Mucosa of rectum (tissue), 2 donors: ENCODE data around the gene P2RY14.
A peak's percentile ranks its signal among the peaks of the same experiment; 100 is the strongest.

Experiments used
- H3K27ac ChIP-seq, 2 donors: one replicate each; pipeline ENCODE4 v1.7.0; 2013; ENCODE audit warnings: inconsistent platforms in 2 of 2, low read depth in 2 of 2, low read length in 2 of 2
- H3K27me3 ChIP-seq, 2 donors: one replicate each; pipeline ENCODE4 v1.7.0; 2013; ENCODE audit warnings: low read length in 2 of 2; ENCODE audit not compliant: control insufficient read depth in 2 of 2, insufficient read depth in 2 of 2
- H3K36me3 ChIP-seq, 2 donors: one replicate each; pipeline ENCODE4 v1.7.0; 2013; ENCODE audit warnings: low read length in 2 of 2; ENCODE audit not compliant: control insufficient read depth in 2 of 2, insufficient read depth in 2 of 2
- H3K4me1 ChIP-seq, 2 donors: one replicate each; pipeline ENCODE4 v1.7.0; 2013; ENCODE audit warnings: low read length in 2 of 2, mild to moderate bottlenecking in 1 of 2; ENCODE audit not compliant: control insufficient read depth in 2 of 2, insufficient read depth in 2 of 2
- H3K4me3 ChIP-seq, 2 donors: one replicate each; pipeline ENCODE4 v1.7.0; 2013; ENCODE audit warnings: low read length in 2 of 2
- H3K9ac ChIP-seq, 2 donors: one replicate each; pipeline ENCODE4 v1.7.0; 2013; ENCODE audit warnings: low read length in 2 of 2, low read depth in 1 of 2, mild to moderate bottlenecking in 1 of 2
- H3K9me3 ChIP-seq, 2 donors: one replicate each; pipeline ENCODE4 v1.7.0; 2013; ENCODE audit warnings: low read length in 2 of 2; ENCODE audit not compliant: control insufficient read depth in 2 of 2
- donor health status: healthy.
- donor health status: Normal muscosa, but diverticular disease.

P2RY14 gene

GRCh38 chr3:151283387-151283786 lies 5.0 kb upstream of the P2RY14 start:
- H3K27ac ChIP-seq = peak overlapping the region in 1 of 2 donors; percentile 41
- no peak overlapping the region for H3K9ac ChIP-seq
- H3K4me3 ChIP-seq = no peak overlapping the region
- H3K4me1 ChIP-seq = peaks cover 0 to 6% of the 10 kb centered on the region in 2 donors
- no peaks in the 10 kb centered on the region for H3K27me3 ChIP-seq
- no peaks in the 10 kb centered on the region for H3K9me3 ChIP-seq
- no peaks in the 10 kb centered on the region for H3K36me3 ChIP-seq

- Histone ChIP-seq H3K27me3 (no peaks in the 10 kb centered on the region), H3K9ac (no peak overlapping the region)
Observed at GRCh38 chr3:151282921-151283320, 4.6 kb upstream of the P2RY14 start.

GRCh38 chr3:151281671-151282324 lies 3.5 kb upstream of the P2RY14 start:
- Histone ChIP-seq H3K27ac (peak overlapping the region in 1 of 2 donors; percentile 26), H3K27me3 (no peaks in the 10 kb centered on the region), H3K9me3 (no peaks in the 10 kb centered on the region), H3K4me1 (peaks cover 0 to 6% of the 10 kb centered on the region in 2 donors), H3K9ac (no peak overlapping the region), H3K36me3 (no peaks in the 10 kb centered on the region), H3K4me3 (no peak overlapping the region)

More at GRCh38 chr3:151282921-151283320, 4.6 kb upstream of the P2RY14 start:
- Histone ChIP-seq H3K27ac (peak overlapping the region in 1 of 2 donors; percentile 41), H3K36me3 (no peaks in the 10 kb centered on the region), H3K9me3 (no peaks in the 10 kb centered on the region), H3K4me1 (peaks cover 0 to 6% of the 10 kb centered on the region in 2 donors), H3K4me3 (no peak overlapping the region)

GRCh38 chr3:151276687-151277042 lies 1.7 kb downstream of the P2RY14 start:
- Histone ChIP-seq H3K36me3 (no peaks in the 10 kb centered on the region), H3K27ac (peak overlapping the region in 1 of 2 donors; percentile 11), H3K9me3 (no peaks in the 10 kb centered on the region), H3K27me3 (no peaks in the 10 kb centered on the region), H3K4me3 (peak overlapping the region; percentile 13 to 19), H3K4me1 (no peaks in the 10 kb centered on the region), H3K9ac (peak overlapping the region in 1 of 2 donors; percentile 27)

GRCh38 chr3:151276038-151276686 lies 2.2 kb downstream of the P2RY14 start:
- H3K9ac ChIP-seq = no peak overlapping the region
- H3K27me3 ChIP-seq = no peaks in the 10 kb centered on the region
- no peaks in the 10 kb centered on the region for H3K36me3 ChIP-seq
- H3K9me3 ChIP-seq = no peaks in the 10 kb centered on the region
- H3K4me1 ChIP-seq = no peaks in the 10 kb centered on the region
- peak overlapping the region; percentile 13 to 19 for H3K4me3 ChIP-seq
- no peak overlapping the region for H3K27ac ChIP-seq

GRCh38 chr3:151275091-151275490 lies 3.3 kb downstream of the P2RY14 start:
- Histone ChIP-seq H3K36me3 (no peaks in the 10 kb centered on the region), H3K4me3 (peak overlapping the region in 1 of 2 donors; percentile 26), H3K4me1 (no peaks in the 10 kb centered on the region), H3K9me3 (no peaks in the 10 kb centered on the region), H3K27me3 (no peaks in the 10 kb centered on the region), H3K27ac (no peak overlapping the region), H3K9ac (no peak overlapping the region)

- H3K27ac ChIP-seq = peak overlapping the region in 1 of 2 donors; percentile 30
- no peaks in the 10 kb centered on the region for H3K36me3 ChIP-seq
- no peak overlapping the region for H3K9ac ChIP-seq
- H3K9me3 ChIP-seq = no peaks in the 10 kb centered on the region
- no peak overlapping the region for H3K4me3 ChIP-seq
- H3K4me1 ChIP-seq = peaks cover 0 to 2% of the 10 kb centered on the region in 2 donors
- no peaks in the 10 kb centered on the region for H3K27me3 ChIP-seq
Observed at GRCh38 chr3:151269631-151270030, 8.7 kb downstream of the P2RY14 start.

- no peaks in the 10 kb centered on the region for H3K9me3 ChIP-seq
- H3K9ac ChIP-seq = no peak overlapping the region
- H3K27ac ChIP-seq = peak overlapping the region in 1 of 2 donors; percentile 14
- no peaks in the 10 kb centered on the region for H3K27me3 ChIP-seq
- H3K4me3 ChIP-seq = no peak overlapping the region
- no peaks in the 10 kb centered on the region for H3K36me3 ChIP-seq
- H3K4me1 ChIP-seq = peaks cover 0 to 3% of the 10 kb centered on the region in 2 donors
Observed at GRCh38 chr3:151268267-151269235, 9.8 kb downstream of the P2RY14 start.

GRCh38 chr3:151267066-151267465 lies 11.3 kb downstream of the P2RY14 start:
- H3K9me3 ChIP-seq = no peaks in the 10 kb centered on the region
- H3K4me3 ChIP-seq = no peak overlapping the region
- H3K9ac ChIP-seq = no peak overlapping the region
- H3K4me1 ChIP-seq = peaks cover 0 to 3% of the 10 kb centered on the region in 2 donors
- no peaks in the 10 kb centered on the region for H3K36me3 ChIP-seq
- no peaks in the 10 kb centered on the region for H3K27me3 ChIP-seq
- peak overlapping the region; percentile 11 to 41 for H3K27ac ChIP-seq

GRCh38 chr3:151265866-151266265 lies 12.5 kb downstream of the P2RY14 start:
- Histone ChIP-seq H3K4me1 (peaks cover 0 to 3% of the 10 kb centered on the region in 2 donors), H3K4me3 (no peak overlapping the region)

More at GRCh38 chr3:151265866-151266265, 12.5 kb downstream of the P2RY14 start:
- H3K9ac ChIP-seq = no peak overlapping the region
- H3K27ac ChIP-seq = peak overlapping the region; percentile 54 to 56
- H3K9me3 ChIP-seq = no peaks in the 10 kb centered on the region
- no peaks in the 10 kb centered on the region for H3K27me3 ChIP-seq
- H3K36me3 ChIP-seq = no peaks in the 10 kb centered on the region
